AG04450 (cell line): Measurements from ENCODE around the gene PRKCH. TPM values are rescaled to one million over a fixed set of nuclear protein-coding genes. Genes with fewer than 3 reads are reported as not detected.

ENCODE experiments used
- CTCF ChIA-PET: fragments of 300-600, 350-600 bp; formaldehyde crosslinking; extraction: SDS; loops from one replicate; lab custom pipeline; 2022; ENCODE audit warnings: antibody characterized with exemption, inconsistent platforms; lab: Charles Lee
- POLR2A ChIA-PET: fragments of 350-600 bp; formaldehyde crosslinking; extraction: SDS; loops from one replicate; lab custom pipeline; 2021; ENCODE audit warnings: antibody characterized with exemption, inconsistent platforms; lab: Yijun Ruan, JAX
- DNase-seq: peaks from one replicate; pipeline ENCODE4 v3.0.0-alpha.2; 2011; ENCODE audit warnings: low read depth, low spot score
- H3K27ac ChIP-seq: one replicate; pipeline ENCODE4 v1.5.1; 2012; ENCODE audit warnings: low read depth, low read length, control low read depth
- H3K27me3 ChIP-seq: one replicate; pipeline ENCODE4 v1.6.0; 2012; ENCODE audit warnings: low read length; ENCODE audit not compliant: control insufficient read depth, insufficient read depth
- H3K4me3 ChIP-seq: 2 replicates; pipeline ENCODE4 v1.5.1; 2011; ENCODE audit warnings: mild to moderate bottlenecking, low read depth, low read length, control low read depth
- H3K9me3 ChIP-seq: 2 replicates; pipeline ENCODE4 v1.5.1; 2012; ENCODE audit warnings: low read length; ENCODE audit not compliant: control insufficient read depth, insufficient read depth
- polyA plus RNA-seq: library from polyadenylated mRNA; depleted of rRNA; stranded (reverse); fragments of >200 nt; gene quantifications from 2 replicates; pipeline ENCODE4 v1.2.3, GENCODE V29; 2011
- TF ChIP-seq, protein P1 (sequence below): IDR thresholded peaks from 2 replicates; pipeline ENCODE4 v1.5.1; 2011; ENCODE audit warnings: low read depth, low read length, control low read depth, inconsistent platforms

Gene PRKCH
- polyA plus RNA-seq, 1 experiment = 1.6 TPM

DNA sequence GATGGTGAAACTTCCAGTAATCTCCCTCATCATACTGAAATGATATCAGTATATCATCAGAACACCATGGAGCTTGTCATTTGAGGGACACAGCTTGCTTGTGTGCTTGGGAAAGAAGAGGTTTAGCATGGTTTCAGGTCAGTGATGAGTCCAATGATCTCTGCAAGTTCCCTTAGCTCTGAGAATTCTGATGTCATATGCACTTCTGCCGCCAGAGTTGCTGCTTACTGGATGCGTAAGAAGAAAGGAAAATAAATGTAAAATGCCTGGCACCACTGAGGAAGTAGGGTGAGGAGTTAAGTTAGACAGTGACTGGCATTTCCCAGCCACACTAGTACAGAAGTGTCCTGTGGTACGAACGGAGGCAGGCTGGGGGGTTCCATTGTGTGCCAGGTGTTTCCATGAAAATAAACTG is 22.6 kb downstream of the PRKCH start:
- Histone ChIP-seq H3K9me3 (no peaks in the 10 kb centered on the region), H3K27me3 (peaks cover 14% of the 10 kb centered on the region), H3K4me3 (no peak overlapping the region), H3K27ac (no peak overlapping the region)
- TF ChIP-seq, protein P1, sequence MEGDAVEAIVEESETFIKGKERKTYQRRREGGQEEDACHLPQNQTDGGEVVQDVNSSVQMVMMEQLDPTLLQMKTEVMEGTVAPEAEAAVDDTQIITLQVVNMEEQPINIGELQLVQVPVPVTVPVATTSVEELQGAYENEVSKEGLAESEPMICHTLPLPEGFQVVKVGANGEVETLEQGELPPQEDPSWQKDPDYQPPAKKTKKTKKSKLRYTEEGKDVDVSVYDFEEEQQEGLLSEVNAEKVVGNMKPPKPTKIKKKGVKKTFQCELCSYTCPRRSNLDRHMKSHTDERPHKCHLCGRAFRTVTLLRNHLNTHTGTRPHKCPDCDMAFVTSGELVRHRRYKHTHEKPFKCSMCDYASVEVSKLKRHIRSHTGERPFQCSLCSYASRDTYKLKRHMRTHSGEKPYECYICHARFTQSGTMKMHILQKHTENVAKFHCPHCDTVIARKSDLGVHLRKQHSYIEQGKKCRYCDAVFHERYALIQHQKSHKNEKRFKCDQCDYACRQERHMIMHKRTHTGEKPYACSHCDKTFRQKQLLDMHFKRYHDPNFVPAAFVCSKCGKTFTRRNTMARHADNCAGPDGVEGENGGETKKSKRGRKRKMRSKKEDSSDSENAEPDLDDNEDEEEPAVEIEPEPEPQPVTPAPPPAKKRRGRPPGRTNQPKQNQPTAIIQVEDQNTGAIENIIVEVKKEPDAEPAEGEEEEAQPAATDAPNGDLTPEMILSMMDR = no peak
- POLR2A ChIA-PET = no interaction called here
- DNase-seq = no peak
- CTCF ChIA-PET = no interaction called here

DNA sequence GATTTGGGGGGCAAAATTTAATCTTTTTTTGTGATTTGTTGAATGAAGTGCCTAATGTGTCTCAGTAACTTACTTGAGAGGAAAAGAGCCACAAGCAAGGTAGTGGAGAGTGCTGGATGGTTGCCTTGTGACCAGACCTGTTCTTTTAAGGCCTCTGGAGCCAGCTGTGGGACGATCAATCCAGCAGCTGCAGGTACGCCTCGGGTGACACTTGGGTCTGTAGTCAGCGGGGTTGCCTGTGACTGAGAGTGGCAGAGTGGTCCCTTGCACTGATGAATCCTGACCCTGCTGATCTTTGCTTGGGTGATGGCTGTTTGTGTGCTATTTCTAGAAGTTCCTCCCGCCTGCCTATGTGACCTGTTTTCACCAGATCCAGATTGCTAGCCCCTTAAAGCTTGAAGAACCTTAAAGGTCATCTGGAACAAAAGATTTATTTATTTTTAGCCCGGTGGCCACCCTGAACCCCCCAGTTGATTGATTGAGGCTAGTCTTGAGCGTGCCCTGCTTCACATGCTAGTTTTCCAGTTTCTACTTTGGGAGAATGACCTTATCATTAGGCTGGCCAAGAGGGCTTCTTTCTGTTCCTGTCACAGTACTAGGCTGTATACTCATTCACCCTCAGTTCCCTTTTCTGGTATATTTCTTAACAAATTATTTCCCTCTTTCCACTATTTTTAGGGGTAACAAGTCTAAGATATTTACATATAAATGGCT is 23.2 kb downstream of the PRKCH start:
- ChIA-PET POLR2A (no interaction called here), CTCF (no interaction called here)
- no peaks in the 10 kb centered on the region for H3K9me3 ChIP-seq
- TF ChIP-seq, protein P1 = no peak
- no peak for DNase-seq
- H3K27ac ChIP-seq = no peak overlapping the region
- peaks cover 14% of the 10 kb centered on the region for H3K27me3 ChIP-seq
- H3K4me3 ChIP-seq = no peak overlapping the region

DNA sequence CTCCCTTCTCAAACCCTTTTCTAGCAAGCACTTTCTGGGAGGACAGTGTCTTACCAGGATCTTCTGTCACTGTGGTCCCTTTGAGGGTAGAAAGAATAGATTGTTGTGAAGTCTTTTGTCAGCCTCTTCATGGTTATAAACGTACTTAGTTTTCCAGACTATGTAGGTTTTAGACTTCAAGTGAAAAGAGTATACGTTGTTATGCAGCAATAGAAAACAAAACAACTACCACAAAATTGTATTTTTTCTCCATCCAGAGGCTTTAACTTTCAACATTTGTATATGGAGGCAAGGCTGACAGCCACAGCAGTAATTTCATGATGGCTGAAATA is 23.7 kb downstream of the PRKCH start:
- TF ChIP-seq, protein P1 = no peak

DNA sequence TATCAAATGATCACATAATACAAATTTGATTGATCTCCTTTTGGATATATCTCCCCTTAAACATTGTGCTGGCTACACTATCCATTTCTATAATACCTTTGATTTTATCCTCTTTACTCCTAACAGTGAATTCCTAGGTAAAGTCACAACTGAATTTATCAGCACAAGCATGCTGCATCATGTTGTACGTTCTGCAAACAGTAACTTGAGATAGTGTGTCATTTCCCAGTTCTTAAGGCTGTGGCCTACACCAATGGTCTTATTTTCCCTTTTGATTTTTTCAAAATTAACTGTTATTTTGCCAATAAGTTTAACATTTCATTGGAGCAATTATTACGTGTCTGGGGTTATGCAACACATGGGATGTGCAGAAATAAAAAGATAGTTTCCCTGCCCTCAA is 24.8 kb downstream of the PRKCH start:
- CTCF ChIA-PET = no interaction called here
- no peak overlapping the region for H3K4me3 ChIP-seq
- no peak overlapping the region for H3K27ac ChIP-seq
- POLR2A ChIA-PET = no interaction called here
- DNase-seq = no peak
- H3K27me3 ChIP-seq = peaks cover 14% of the 10 kb centered on the region
- no peaks in the 10 kb centered on the region for H3K9me3 ChIP-seq
- TF ChIP-seq, protein P1 = no peak

More for the DNA sequence above, 23.7 kb downstream of the PRKCH start:
- no peak for DNase-seq
- Histone ChIP-seq H3K9me3 (no peaks in the 10 kb centered on the region), H3K27me3 (peaks cover 14% of the 10 kb centered on the region), H3K27ac (no peak overlapping the region), H3K4me3 (no peak overlapping the region)
- ChIA-PET POLR2A (no interaction called here), CTCF (no interaction called here)

DNA sequence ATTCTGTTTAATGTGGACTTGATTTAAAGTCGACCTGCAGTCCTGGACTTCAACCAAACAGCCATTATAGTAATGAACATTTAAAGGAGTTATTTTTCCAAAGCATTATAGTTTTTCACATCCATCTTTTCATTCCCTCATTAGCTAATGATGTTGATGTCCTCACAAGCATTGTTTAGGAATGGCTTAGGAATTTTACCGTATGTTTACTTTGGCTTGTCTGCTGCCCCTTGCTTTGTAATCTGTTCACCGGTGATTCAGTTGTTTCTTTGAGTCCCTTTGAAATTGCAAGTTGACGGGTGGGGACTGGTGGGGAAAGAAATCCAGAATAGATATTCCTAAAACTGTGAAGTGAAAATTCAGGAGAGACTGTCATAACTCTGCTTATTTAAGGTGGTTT is 25.4 kb downstream of the PRKCH start:
- H3K27ac ChIP-seq = no peak overlapping the region
- H3K9me3 ChIP-seq = no peaks in the 10 kb centered on the region
- no peak for DNase-seq
- TF ChIP-seq, protein P1 = no peak
- CTCF ChIA-PET = no interaction called here
- POLR2A ChIA-PET = no interaction called here
- peaks cover 13% of the 10 kb centered on the region for H3K27me3 ChIP-seq
- no peak overlapping the region for H3K4me3 ChIP-seq
